H1 (cell line): Measurements from ENCODE around the gene CACNA1C. TPM values are rescaled to one million over a fixed set of nuclear protein-coding genes. Genes with fewer than 3 reads are reported as not detected.

Source experiments
- CTCF ChIA-PET: fragments of 300-600 bp; sonication (Branson Sonifier 250); formaldehyde crosslinking; loops from one replicate; lab custom pipeline; 2021; ENCODE audit not compliant: partially characterized antibody; lab: Charles Lee
- POLR2A ChIA-PET: fragments of 300-600 bp; sonication (Branson Sonifier 250); formaldehyde crosslinking; loops from one replicate; lab custom pipeline; 2021; ENCODE audit warnings: inconsistent platforms; ENCODE audit not compliant: partially characterized antibody; lab: Charles Lee
- DNase-seq, 2 experiments: peaks; one replicate each; pipeline versions ENCODE4 v3.0.0 to v3.0.0-alpha.2; 2010 to 2022; ENCODE audit warnings: low spot score in 2 of 2, low read depth in 1 of 2, mixed read lengths in 1 of 2
- FAIRE-seq: peaks from 2 replicates; lab custom pipeline; 2011; peaks lifted over from hg19 to GRCh38; lab: Jason Lieb, UNC
- H2AFZ ChIP-seq: 2 replicates; pipeline ENCODE4 v1.8.1; 2012; ENCODE audit warnings: low read length, inconsistent platforms
- H2AK5ac ChIP-seq: 2 replicates; pipeline ENCODE4 v1.6.1; 2013; ENCODE audit warnings: low read depth, low read length
- H2BK120ac ChIP-seq: replicated peaks from 2 replicates; pipeline ENCODE3; 2013; ENCODE audit warnings: low read depth, low read length, inconsistent platforms
- H2BK12ac ChIP-seq: 2 replicates; pipeline ENCODE4 v1.6.1; 2013; ENCODE audit warnings: low read depth, low read length
- H2BK15ac ChIP-seq: 2 replicates; pipeline ENCODE4 v1.6.1; 2013; ENCODE audit warnings: low read length
- H2BK20ac ChIP-seq: 2 replicates; pipeline ENCODE4 v1.6.1; 2013; ENCODE audit warnings: low read length
- H2BK5ac ChIP-seq: 2 replicates; pipeline ENCODE4 v1.6.1; 2013; ENCODE audit warnings: low read depth, low read length
- H3K14ac ChIP-seq: 2 replicates; pipeline ENCODE4 v1.6.1; 2013; ENCODE audit warnings: inconsistent platforms; ENCODE audit not compliant: insufficient read length
- H3K18ac ChIP-seq: 2 replicates; pipeline ENCODE4 v1.6.1; 2013; ENCODE audit warnings: low read length; ENCODE audit errors: extremely low read depth
- H3K23ac ChIP-seq: 2 replicates; pipeline ENCODE4 v1.6.1; 2013; ENCODE audit warnings: inconsistent platforms; ENCODE audit not compliant: insufficient read length
- H3K23me2 ChIP-seq: 2 replicates; pipeline ENCODE4 v1.6.1; 2013; ENCODE audit warnings: low read depth, low read length
- H3K27ac ChIP-seq: 2 replicates; pipeline ENCODE4 v1.6.1; 2011; ENCODE audit warnings: low read depth, low read length, inconsistent platforms
- H3K27me3 ChIP-seq, 4 experiments: replicated peaks in 1 of 4; 1 replicate in 1 of 4; 2 replicates in 3 of 4; pipeline versions ENCODE4 v1.6.1 to v1.8.1; 2011 to 2013; ENCODE audit warnings: low read length in 3 of 4, mild to moderate bottlenecking in 3 of 4, inconsistent platforms in 2 of 4, mixed read lengths in 2 of 4, moderate library complexity in 1 of 4; ENCODE audit not compliant: control insufficient read depth in 3 of 4, insufficient read depth in 3 of 4; ENCODE audit errors: extremely low read depth in 1 of 4
- H3K36me3 ChIP-seq, 4 experiments: 2 replicates each; pipeline versions ENCODE4 v1.6.1 to v1.8.1; 2011 to 2013; ENCODE audit warnings: mild to moderate bottlenecking in 4 of 4, low read length in 3 of 4, moderate library complexity in 2 of 4, control low read depth in 1 of 4, inconsistent platforms in 1 of 4; ENCODE audit not compliant: insufficient read depth in 4 of 4, control insufficient read depth in 2 of 4
- H3K4ac ChIP-seq: replicated peaks from 2 replicates; pipeline ENCODE3; 2013; ENCODE audit warnings: low read length, low read depth, mixed read lengths, inconsistent platforms; ENCODE audit not compliant: insufficient read length
- H3K4me1 ChIP-seq, 4 experiments: replicated peaks in 1 of 4; 1 replicate in 1 of 4; 2 replicates in 3 of 4; pipeline versions ENCODE4 v1.6.1 to v1.8.1; 2011 to 2013; ENCODE audit warnings: low read length in 3 of 4, inconsistent platforms in 2 of 4, mixed read lengths in 1 of 4; ENCODE audit not compliant: insufficient read depth in 4 of 4, control insufficient read depth in 3 of 4
- H3K4me2 ChIP-seq, 2 experiments: 2 replicates each; pipeline versions ENCODE4 v1.6.1 to v1.8.1; 2011 to 2013; ENCODE audit warnings: low read depth in 2 of 2, low read length in 2 of 2, control low read depth in 1 of 2, inconsistent platforms in 1 of 2, mild to moderate bottlenecking in 1 of 2; ENCODE audit not compliant: insufficient read depth in 1 of 2
- H3K4me3 ChIP-seq, 4 experiments: fragments of 200-600, 300-600 bp in 1 of 4; sonication (generic), shearing (Covaris generic), sonication (Bioruptor Twin) in 1 of 4; 2 replicates each; pipeline versions ENCODE4 v1.5.1 to v1.8.1; 2011 to 2016; ENCODE audit warnings: low read length in 4 of 4, low read depth in 3 of 4, control low read depth in 2 of 4, inconsistent platforms in 2 of 4, mild to moderate bottlenecking in 2 of 4, mixed read lengths in 1 of 4, moderate library complexity in 1 of 4; ENCODE audit not compliant: insufficient read depth in 2 of 4; ENCODE audit errors: extremely low read depth in 1 of 4
- H3K56ac ChIP-seq: replicated peaks from 2 replicates; pipeline ENCODE3; 2013; ENCODE audit warnings: low read depth, mild to moderate bottlenecking, mixed read lengths, low read length, inconsistent platforms; ENCODE audit not compliant: insufficient read length
- H3K79me1 ChIP-seq: 2 replicates; pipeline ENCODE4 v1.6.1; 2013; ENCODE audit warnings: low read depth, low read length, control low read depth
- H3K79me2 ChIP-seq, 2 experiments: 2 replicates each; pipeline versions ENCODE4 v1.6.1 to v1.8.1; 2012 to 2013; ENCODE audit warnings: low read length in 2 of 2, mild to moderate bottlenecking in 2 of 2, inconsistent platforms in 1 of 2; ENCODE audit not compliant: insufficient read depth in 2 of 2, control insufficient read depth in 1 of 2
- H3K9ac ChIP-seq, 4 experiments: replicated peaks in 1 of 4; 1 replicate in 1 of 4; 2 replicates in 3 of 4; pipeline versions ENCODE4 v1.6.1 to v1.8.1; 2011 to 2013; ENCODE audit warnings: low read depth in 3 of 4, low read length in 3 of 4, control low read depth in 2 of 4, mild to moderate bottlenecking in 2 of 4, moderate library complexity in 2 of 4, inconsistent platforms in 1 of 4; ENCODE audit errors: extremely low read depth in 1 of 4
- H3K9me3 ChIP-seq, 2 experiments: 2 replicates each; pipeline versions ENCODE4 v1.6.1 to v1.8.1; 2012 to 2013; ENCODE audit warnings: mild to moderate bottlenecking in 2 of 2, moderate library complexity in 2 of 2, control low read depth in 1 of 2, inconsistent platforms in 1 of 2, low read depth in 1 of 2, low read length in 1 of 2, mixed read lengths in 1 of 2; ENCODE audit not compliant: insufficient read depth in 2 of 2
- H4K20me1 ChIP-seq, 2 experiments: replicated peaks in 1 of 2; 2 replicates each; pipeline versions ENCODE3 to v1.8.1; 2011 to 2013; ENCODE audit warnings: inconsistent platforms in 2 of 2, low read length in 2 of 2, mild to moderate bottlenecking in 1 of 2; ENCODE audit not compliant: insufficient read depth in 2 of 2, control insufficient read depth in 1 of 2
- H4K5ac ChIP-seq: 2 replicates; pipeline ENCODE4 v1.6.1; 2013; ENCODE audit warnings: low read length, low read depth, mixed read lengths, inconsistent platforms; ENCODE audit not compliant: insufficient read length
- H4K8ac ChIP-seq: 2 replicates; pipeline ENCODE4 v1.8.0; 2013; ENCODE audit warnings: mild to moderate bottlenecking, moderate library complexity, low read length, inconsistent platforms; ENCODE audit not compliant: insufficient read depth; ENCODE audit errors: extremely low read depth
- H4K91ac ChIP-seq: replicated peaks from 2 replicates; pipeline ENCODE3; 2013; ENCODE audit warnings: low read length, mixed read lengths, inconsistent platforms; ENCODE audit not compliant: insufficient read length
- ASH2L ChIP-seq: fragments of 200-600, 300-600 bp; sonication (generic); IDR thresholded peaks from one replicate; pipeline ENCODE4 v1.7.1; 2017; ENCODE audit warnings: low read length
- POU5F1 ChIP-seq: IDR thresholded peaks from 2 replicates; pipeline ENCODE4 v1.6.1; 2011; ENCODE audit warnings: low read depth, mild to moderate bottlenecking, low read length, moderate library complexity
- WGBS, 2 experiments: shearing (Covaris generic) in 1 of 2; methylation state at CpG; one replicate each; pipeline versions ENCODE4 v1.1.6 to v1.1.7; 2013 to 2015; ENCODE audit warnings: low lambda C conversion rate in 2 of 2, mixed read lengths in 2 of 2, inconsistent platforms in 1 of 2, low coverage in 1 of 2, missing lambda C conversion rate in 1 of 2; ENCODE audit not compliant: insufficient replicate concordance in 2 of 2, insufficient coverage in 1 of 2, insufficient read length in 1 of 2; ENCODE audit errors: extremely low coverage in 1 of 2, missing lambda C conversion rate in 1 of 2; 5-methylcytosine and 5-hydroxymethylcytosine counted together
- polyA plus RNA-seq, 7 experiments: library from polyadenylated mRNA; depleted of rRNA in 3 of 7; stranded (reverse) in 5 of 7; unstranded in 2 of 7; fragments of >200 nt in 5 of 7; fragments of 200-250 nt in 2 of 7; gene quantifications; 1 replicate in 5 of 7; 2 replicates in 1 of 7; 4 replicates in 1 of 7; pipeline versions ENCODE4 v1.2.1 to v1.2.3, GENCODE V29; 2011 to 2013; ENCODE audit warnings: missing spikeins in 2 of 7, mixed read lengths in 2 of 7
- total RNA-seq: library from RNA; stranded (reverse); fragmentation: NEBNext Ultra II Directional; extraction: Animal tissue kit (Norgen Biotek cat#: 25700); gene quantifications from 2 replicates; pipeline ENCODE4 v1.2.1, GENCODE V29; 2021

The CACNA1C gene
- total and polyA plus RNA-seq, 2 of the 8 experiments (the other 6 are each of a cell fraction or from before 2014, with no cell fraction given), result 1.3 TPM

DNA sequence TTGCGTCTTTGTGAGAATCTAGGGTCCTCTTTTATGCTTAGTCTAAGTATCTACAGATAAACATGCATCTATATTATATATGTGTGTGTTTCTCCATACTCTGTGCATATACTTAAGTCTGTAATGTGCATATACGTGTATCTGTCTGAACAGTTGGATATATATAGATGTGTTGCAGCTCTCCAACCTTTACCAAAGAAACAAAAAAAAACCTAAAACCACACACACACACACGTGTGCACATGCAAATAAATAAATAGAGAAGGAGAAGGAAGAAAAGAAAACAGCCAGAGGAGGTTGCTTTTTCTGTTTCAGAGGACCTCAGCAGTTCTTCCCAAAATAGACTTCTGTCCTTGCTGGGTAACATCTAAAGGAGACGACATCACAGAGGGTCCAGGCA is 244.9 kb downstream of the CACNA1C start:
- CTCF ChIA-PET, result interaction anchor here (0.8 to 0.9 kb wide), 2 partner anchors 18 to 31 kb away, joined by 3 to 4 read pairs; no protein-coding TSS in a partner anchor

More for the DNA sequence above, 244.9 kb downstream of the CACNA1C start:
- Histone ChIP-seq H3K4me3 (no peak overlapping the region), H3K23me2 (no peaks in the 10 kb centered on the region), H3K36me3 (no peaks in the 10 kb centered on the region), H3K4ac (no peak overlapping the region), H4K20me1 (no peaks in the 10 kb centered on the region), H2AK5ac (no peak overlapping the region), H3K9ac (no peak overlapping the region), H3K9me3 (no peaks in the 10 kb centered on the region), H3K4me2 (no peak overlapping the region), H2BK5ac (no peak overlapping the region), H3K27me3 (no peaks in the 10 kb centered on the region), H3K14ac (no peak overlapping the region), H2BK12ac (no peak overlapping the region), H3K4me1 (peaks cover 0 to 13% (median 1%) of the 10 kb centered on the region in 4 experiments; a peak in 2 of 7 replicates), H3K56ac (no peak overlapping the region), H2BK15ac (no peak overlapping the region), H4K8ac (no peak overlapping the region), H4K5ac (no peak overlapping the region), H2AFZ (no peak overlapping the region), H2BK120ac (no peak overlapping the region), H3K18ac (no peak overlapping the region), H4K91ac (no peak overlapping the region), H3K23ac (no peak overlapping the region), H3K79me2 (no peaks in the 10 kb centered on the region), H3K79me1 (no peaks in the 10 kb centered on the region), H3K27ac (no peak overlapping the region), H2BK20ac (no peak overlapping the region)
- TF ChIP-seq ASH2L, result no peak
- TF ChIP-seq POU5F1, result no peak
- 89% methylated on average over 4 of the region's 4 CpGs; no CpG with 5 or more reads in 1 of the 2 experiments for WGBS, 2 experiments
- FAIRE-seq, result no peak
- POLR2A ChIA-PET, result no interaction called here
- DNase-seq, result no peak
